WTC11 (cell line): ENCODE measurements around the gene ORC4. TPM values are rescaled to one million over a fixed set of nuclear protein-coding genes. Genes with fewer than 3 reads are reported as not detected.

Experiments used
- ATAC-seq: fragments of 200-7000 bp; cut with Tn5 transposase; 2 replicates; pipeline ENCODE4 v1.10.0; 2021; ENCODE audit warnings: mild to moderate bottlenecking, moderate library complexity
- CTCF ChIA-PET: fragments of 300-600 bp; sonication (Branson Sonifier 250); formaldehyde crosslinking; loops from one replicate; lab custom pipeline; 2021; ENCODE audit warnings: antibody characterized with exemption; lab: Charles Lee
- POLR2A ChIA-PET: fragments of 350-600 bp; sonication (Branson Sonifier 250); formaldehyde crosslinking; loops from one replicate; lab custom pipeline; 2021; ENCODE audit warnings: antibody characterized with exemption; lab: Charles Lee
- DNase-seq: peaks from one replicate; pipeline ENCODE4 v3.0.0; 2021; ENCODE audit warnings: low spot score
- H3K27ac Mint-ChIP-seq: 2 replicates; pipeline ENCODE4 v1.8.0; 2021; ENCODE audit warnings: mixed read lengths
- H3K27me3 Mint-ChIP-seq: 2 replicates; pipeline ENCODE4 v1.8.0; 2021; ENCODE audit warnings: low read depth, mild to moderate bottlenecking, moderate library complexity, mixed read lengths
- H3K36me3 Mint-ChIP-seq: 2 replicates; pipeline ENCODE4 v1.8.0; 2021; ENCODE audit warnings: mixed read lengths
- H3K4me1 Mint-ChIP-seq: 2 replicates; pipeline ENCODE4 v1.8.0; 2022; ENCODE audit warnings: mixed read lengths
- H3K4me3 Mint-ChIP-seq: 2 replicates; pipeline ENCODE4 v1.8.0; 2021; ENCODE audit warnings: mild to moderate bottlenecking, moderate library complexity, mixed read lengths
- H3K9me3 Mint-ChIP-seq: 2 replicates; pipeline ENCODE4 v1.8.0; 2021; ENCODE audit warnings: mixed read lengths
- ETV6 ChIP-seq: sonication (generic); formaldehyde crosslinking; IDR thresholded peaks from 2 replicates; pipeline ENCODE4 v1.8.1; 2022; ENCODE audit warnings: mild to moderate bottlenecking, missing genetic modification reagents
- FOXP1 ChIP-seq: sonication (generic); formaldehyde crosslinking; IDR thresholded peaks from 2 replicates; pipeline ENCODE4 v1.8.0; 2022; ENCODE audit warnings: missing genetic modification reagents, mild to moderate bottlenecking, moderate library complexity, borderline replicate concordance
- GRHL2 ChIP-seq: fragments of 250-450 bp; sonication (Bioruptor Pico); IDR thresholded peaks from 2 replicates; pipeline ENCODE4 v1.8.0; 2022; ENCODE audit warnings: mild to moderate bottlenecking, moderate library complexity; ENCODE audit not compliant: insufficient replicate concordance, severe bottlenecking
- HMGA2 ChIP-seq: fragments of 250-450 bp; sonication (Bioruptor Pico); IDR thresholded peaks from 2 replicates; pipeline ENCODE4 v1.4.0; 2021; ENCODE audit warnings: mild to moderate bottlenecking, moderate library complexity
- KAT7 ChIP-seq: sonication (generic); formaldehyde crosslinking; IDR thresholded peaks from 2 replicates; pipeline ENCODE4 v1.8.1; 2023; ENCODE audit warnings: missing genetic modification reagents, mild to moderate bottlenecking, borderline replicate concordance
- NR3C1 ChIP-seq: sonication (generic); formaldehyde crosslinking; conservative IDR thresholded peaks from 2 replicates; pipeline ENCODE4 v1.8.1; 2023; ENCODE audit warnings: low read depth, mild to moderate bottlenecking, missing genetic modification reagents
- RELA ChIP-seq: sonication (generic); formaldehyde crosslinking; IDR thresholded peaks from 2 replicates; pipeline ENCODE4 v1.8.1; 2022; ENCODE audit warnings: missing genetic modification reagents, mild to moderate bottlenecking, borderline replicate concordance
- SMAD4 ChIP-seq: sonication (generic); formaldehyde crosslinking; IDR thresholded peaks from 2 replicates; pipeline ENCODE4 v1.8.0; 2022; ENCODE audit warnings: mild to moderate bottlenecking, missing genetic modification reagents
- TEAD4 ChIP-seq: sonication (generic); formaldehyde crosslinking; IDR thresholded peaks from 2 replicates; pipeline ENCODE4 v1.8.0; 2022; ENCODE audit warnings: mild to moderate bottlenecking, missing genetic modification reagents
- ZNF263 ChIP-seq: sonication (generic); formaldehyde crosslinking; IDR thresholded peaks from 2 replicates; pipeline ENCODE4 v1.8.1; 2022; ENCODE audit warnings: low read depth, mild to moderate bottlenecking, moderate library complexity, missing genetic modification reagents
- total RNA-seq: library from RNA; stranded (reverse); gene quantifications from 3 replicates; pipeline ENCODE4 v1.2.3, GENCODE V29; 2021
- TF ChIP-seq, protein P1 (sequence below): sonication (generic); formaldehyde crosslinking; IDR thresholded peaks from 2 replicates; pipeline ENCODE4 v1.8.1; 2022; ENCODE audit warnings: missing genetic modification reagents, borderline replicate concordance
- TF ChIP-seq, protein P2 (sequence below): sonication (generic); formaldehyde crosslinking; IDR thresholded peaks from 2 replicates; pipeline ENCODE4 v1.8.0; 2022; ENCODE audit warnings: mild to moderate bottlenecking, missing genetic modification reagents
- TF ChIP-seq, protein P3 (sequence below): sonication (generic); formaldehyde crosslinking; IDR thresholded peaks from 2 replicates; pipeline ENCODE4 v1.8.0; 2022; ENCODE audit warnings: mild to moderate bottlenecking, missing genetic modification reagents
- TF ChIP-seq, protein P4 (sequence below): fragments of 200-600 bp; IDR thresholded peaks from 2 replicates; pipeline ENCODE4 v1.8.0; 2022; ENCODE audit warnings: antibody characterized with exemption
- TF ChIP-seq, protein P5 (sequence below): sonication (generic); formaldehyde crosslinking; IDR thresholded peaks from 2 replicates; pipeline ENCODE4 v1.8.1; 2022; ENCODE audit warnings: low read depth, missing genetic modification reagents, borderline replicate concordance
- TF ChIP-seq, protein P6 (sequence below): sonication (generic); formaldehyde crosslinking; IDR thresholded peaks from 2 replicates; pipeline ENCODE4 v1.8.0; 2022; ENCODE audit warnings: missing genetic modification reagents
- TF ChIP-seq, protein P7 (sequence below): sonication (generic); formaldehyde crosslinking; IDR thresholded peaks from 2 replicates; pipeline ENCODE4 v1.8.0; 2022; ENCODE audit warnings: mild to moderate bottlenecking, missing genetic modification reagents
- TF ChIP-seq, protein P8 (sequence below): fragments of 250-450 bp; sonication (Bioruptor Pico); IDR thresholded peaks from 2 replicates; pipeline ENCODE4 v2.1.2; 2022; ENCODE audit warnings: mild to moderate bottlenecking, moderate library complexity

Gene ORC4
- total RNA-seq, 1 experiment from 2014 or later: 57.9 TPM

DNA sequence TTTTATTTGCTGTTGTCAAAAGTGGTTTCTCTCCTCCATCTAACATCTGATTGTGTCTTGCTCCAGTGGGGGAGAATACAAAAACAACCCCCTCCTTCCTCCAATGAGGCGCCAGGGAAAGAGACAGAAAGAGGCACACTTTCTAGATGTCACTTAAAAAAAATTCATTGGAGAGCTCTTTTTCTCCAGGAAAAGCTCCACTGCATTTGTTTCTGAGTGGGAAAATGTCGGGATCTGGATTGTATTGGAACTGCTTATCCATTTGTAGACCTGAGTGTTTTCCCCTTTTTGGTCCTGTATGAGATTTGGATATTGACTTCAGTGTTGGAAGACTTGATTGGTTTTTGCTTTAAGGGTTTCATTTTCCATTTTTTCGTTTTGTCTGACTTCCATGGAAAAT lies 1.3 kb upstream of the ORC4 start (continued):
- TF ChIP-seq ZNF263 (CRISPR knock-in tag) (no peak), RELA (CRISPR knock-in tag) (no peak), NR3C1 (CRISPR knock-in tag) (no peak), TEAD4 (CRISPR knock-in tag) (no peak), FOXP1 (CRISPR knock-in tag) (no peak), KAT7 (CRISPR knock-in tag) (no peak)
- TF ChIP-seq, protein P1, sequence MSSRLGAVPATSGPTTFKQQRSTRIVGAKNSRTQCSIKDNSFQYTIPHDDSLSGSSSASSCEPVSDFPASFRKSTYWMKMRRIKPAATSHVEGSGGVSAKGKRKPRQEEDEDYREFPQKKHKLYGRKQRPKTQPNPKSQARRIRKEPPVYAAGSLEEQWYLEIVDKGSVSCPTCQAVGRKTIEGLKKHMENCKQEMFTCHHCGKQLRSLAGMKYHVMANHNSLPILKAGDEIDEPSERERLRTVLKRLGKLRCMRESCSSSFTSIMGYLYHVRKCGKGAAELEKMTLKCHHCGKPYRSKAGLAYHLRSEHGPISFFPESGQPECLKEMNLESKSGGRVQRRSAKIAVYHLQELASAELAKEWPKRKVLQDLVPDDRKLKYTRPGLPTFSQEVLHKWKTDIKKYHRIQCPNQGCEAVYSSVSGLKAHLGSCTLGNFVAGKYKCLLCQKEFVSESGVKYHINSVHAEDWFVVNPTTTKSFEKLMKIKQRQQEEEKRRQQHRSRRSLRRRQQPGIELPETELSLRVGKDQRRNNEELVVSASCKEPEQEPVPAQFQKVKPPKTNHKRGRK: no peak

DNA sequence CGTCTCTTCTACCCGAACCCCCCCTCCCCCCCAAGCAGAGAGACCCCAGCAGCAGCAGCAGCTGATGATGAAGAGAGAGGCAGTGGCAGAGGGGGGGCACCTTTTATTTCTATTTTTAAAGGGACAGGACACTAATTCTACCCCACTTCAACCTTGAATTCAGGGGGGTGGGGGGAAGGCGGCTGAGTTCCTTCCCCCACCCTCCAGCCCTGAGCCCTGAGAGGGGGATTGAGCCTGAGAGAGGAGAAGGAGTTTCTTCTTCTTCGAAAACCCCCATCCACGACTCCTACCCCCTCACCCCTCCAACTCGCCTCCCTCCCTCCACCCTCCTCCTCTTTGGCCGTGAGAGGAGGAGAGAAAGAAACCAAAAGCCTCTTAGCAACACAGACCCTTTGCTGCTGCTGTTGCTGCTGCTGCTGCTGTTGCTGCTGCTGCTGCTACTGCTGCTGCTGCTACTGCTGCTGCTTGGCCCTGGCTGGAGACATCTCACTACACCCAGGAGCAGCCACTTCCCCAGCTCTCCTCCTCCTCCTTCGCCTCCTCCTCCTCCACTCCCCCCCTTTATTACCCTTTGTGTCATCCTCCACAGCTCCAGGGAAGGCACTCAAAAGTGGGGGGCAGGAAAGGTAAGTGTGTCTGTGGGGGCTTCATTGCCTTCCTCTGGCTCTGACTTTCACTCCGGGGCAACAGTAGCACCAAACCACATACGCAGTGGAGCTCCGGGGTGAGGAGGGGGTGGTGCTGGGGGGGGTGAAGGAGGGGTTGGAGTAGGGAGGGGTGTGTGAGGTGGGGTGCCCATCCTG lies 723 bp upstream of the ORC4 start, which contains the start of gene MBD5:
MBD5 (plus strand) TSS at position 33 of the 803 bp plus-strand sequence.
- no peaks in the 10 kb centered on the region for H3K36me3 Mint-ChIP-seq
- CTCF ChIA-PET: interaction anchor here (0.6 to 1.9 kb wide), 29 partner anchors 9 to 1219 kb away, joined by 3 to 18 read pairs (median 4); no protein-coding TSS in a partner anchor
- POLR2A ChIA-PET: interaction anchor here (0.6 to 1.4 kb wide), 8 partner anchors 17 to 1377 kb away, joined by 3 to 5 read pairs (median 4); no protein-coding TSS in a partner anchor
- TF ChIP-seq, protein P2, sequence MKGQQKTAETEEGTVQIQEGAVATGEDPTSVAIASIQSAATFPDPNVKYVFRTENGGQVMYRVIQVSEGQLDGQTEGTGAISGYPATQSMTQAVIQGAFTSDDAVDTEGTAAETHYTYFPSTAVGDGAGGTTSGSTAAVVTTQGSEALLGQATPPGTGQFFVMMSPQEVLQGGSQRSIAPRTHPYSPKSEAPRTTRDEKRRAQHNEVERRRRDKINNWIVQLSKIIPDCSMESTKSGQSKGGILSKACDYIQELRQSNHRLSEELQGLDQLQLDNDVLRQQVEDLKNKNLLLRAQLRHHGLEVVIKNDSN (CRISPR knock-in tag): no peak
- TF ChIP-seq, protein P3, sequence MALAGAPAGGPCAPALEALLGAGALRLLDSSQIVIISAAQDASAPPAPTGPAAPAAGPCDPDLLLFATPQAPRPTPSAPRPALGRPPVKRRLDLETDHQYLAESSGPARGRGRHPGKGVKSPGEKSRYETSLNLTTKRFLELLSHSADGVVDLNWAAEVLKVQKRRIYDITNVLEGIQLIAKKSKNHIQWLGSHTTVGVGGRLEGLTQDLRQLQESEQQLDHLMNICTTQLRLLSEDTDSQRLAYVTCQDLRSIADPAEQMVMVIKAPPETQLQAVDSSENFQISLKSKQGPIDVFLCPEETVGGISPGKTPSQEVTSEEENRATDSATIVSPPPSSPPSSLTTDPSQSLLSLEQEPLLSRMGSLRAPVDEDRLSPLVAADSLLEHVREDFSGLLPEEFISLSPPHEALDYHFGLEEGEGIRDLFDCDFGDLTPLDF (CRISPR knock-in tag): no peak
- TF ChIP-seq, protein P4, sequence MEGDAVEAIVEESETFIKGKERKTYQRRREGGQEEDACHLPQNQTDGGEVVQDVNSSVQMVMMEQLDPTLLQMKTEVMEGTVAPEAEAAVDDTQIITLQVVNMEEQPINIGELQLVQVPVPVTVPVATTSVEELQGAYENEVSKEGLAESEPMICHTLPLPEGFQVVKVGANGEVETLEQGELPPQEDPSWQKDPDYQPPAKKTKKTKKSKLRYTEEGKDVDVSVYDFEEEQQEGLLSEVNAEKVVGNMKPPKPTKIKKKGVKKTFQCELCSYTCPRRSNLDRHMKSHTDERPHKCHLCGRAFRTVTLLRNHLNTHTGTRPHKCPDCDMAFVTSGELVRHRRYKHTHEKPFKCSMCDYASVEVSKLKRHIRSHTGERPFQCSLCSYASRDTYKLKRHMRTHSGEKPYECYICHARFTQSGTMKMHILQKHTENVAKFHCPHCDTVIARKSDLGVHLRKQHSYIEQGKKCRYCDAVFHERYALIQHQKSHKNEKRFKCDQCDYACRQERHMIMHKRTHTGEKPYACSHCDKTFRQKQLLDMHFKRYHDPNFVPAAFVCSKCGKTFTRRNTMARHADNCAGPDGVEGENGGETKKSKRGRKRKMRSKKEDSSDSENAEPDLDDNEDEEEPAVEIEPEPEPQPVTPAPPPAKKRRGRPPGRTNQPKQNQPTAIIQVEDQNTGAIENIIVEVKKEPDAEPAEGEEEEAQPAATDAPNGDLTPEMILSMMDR: no peak
- TF ChIP-seq HMGA2 (CRISPR knock-in tag) (no peak), ETV6 (CRISPR knock-in tag) (no peak), GRHL2 (no peak), SMAD4 (CRISPR knock-in tag) (no peak)
- TF ChIP-seq, protein P5, sequence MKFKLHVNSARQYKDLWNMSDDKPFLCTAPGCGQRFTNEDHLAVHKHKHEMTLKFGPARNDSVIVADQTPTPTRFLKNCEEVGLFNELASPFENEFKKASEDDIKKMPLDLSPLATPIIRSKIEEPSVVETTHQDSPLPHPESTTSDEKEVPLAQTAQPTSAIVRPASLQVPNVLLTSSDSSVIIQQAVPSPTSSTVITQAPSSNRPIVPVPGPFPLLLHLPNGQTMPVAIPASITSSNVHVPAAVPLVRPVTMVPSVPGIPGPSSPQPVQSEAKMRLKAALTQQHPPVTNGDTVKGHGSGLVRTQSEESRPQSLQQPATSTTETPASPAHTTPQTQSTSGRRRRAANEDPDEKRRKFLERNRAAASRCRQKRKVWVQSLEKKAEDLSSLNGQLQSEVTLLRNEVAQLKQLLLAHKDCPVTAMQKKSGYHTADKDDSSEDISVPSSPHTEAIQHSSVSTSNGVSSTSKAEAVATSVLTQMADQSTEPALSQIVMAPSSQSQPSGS (CRISPR knock-in tag): no peak
- TF ChIP-seq, protein P6, sequence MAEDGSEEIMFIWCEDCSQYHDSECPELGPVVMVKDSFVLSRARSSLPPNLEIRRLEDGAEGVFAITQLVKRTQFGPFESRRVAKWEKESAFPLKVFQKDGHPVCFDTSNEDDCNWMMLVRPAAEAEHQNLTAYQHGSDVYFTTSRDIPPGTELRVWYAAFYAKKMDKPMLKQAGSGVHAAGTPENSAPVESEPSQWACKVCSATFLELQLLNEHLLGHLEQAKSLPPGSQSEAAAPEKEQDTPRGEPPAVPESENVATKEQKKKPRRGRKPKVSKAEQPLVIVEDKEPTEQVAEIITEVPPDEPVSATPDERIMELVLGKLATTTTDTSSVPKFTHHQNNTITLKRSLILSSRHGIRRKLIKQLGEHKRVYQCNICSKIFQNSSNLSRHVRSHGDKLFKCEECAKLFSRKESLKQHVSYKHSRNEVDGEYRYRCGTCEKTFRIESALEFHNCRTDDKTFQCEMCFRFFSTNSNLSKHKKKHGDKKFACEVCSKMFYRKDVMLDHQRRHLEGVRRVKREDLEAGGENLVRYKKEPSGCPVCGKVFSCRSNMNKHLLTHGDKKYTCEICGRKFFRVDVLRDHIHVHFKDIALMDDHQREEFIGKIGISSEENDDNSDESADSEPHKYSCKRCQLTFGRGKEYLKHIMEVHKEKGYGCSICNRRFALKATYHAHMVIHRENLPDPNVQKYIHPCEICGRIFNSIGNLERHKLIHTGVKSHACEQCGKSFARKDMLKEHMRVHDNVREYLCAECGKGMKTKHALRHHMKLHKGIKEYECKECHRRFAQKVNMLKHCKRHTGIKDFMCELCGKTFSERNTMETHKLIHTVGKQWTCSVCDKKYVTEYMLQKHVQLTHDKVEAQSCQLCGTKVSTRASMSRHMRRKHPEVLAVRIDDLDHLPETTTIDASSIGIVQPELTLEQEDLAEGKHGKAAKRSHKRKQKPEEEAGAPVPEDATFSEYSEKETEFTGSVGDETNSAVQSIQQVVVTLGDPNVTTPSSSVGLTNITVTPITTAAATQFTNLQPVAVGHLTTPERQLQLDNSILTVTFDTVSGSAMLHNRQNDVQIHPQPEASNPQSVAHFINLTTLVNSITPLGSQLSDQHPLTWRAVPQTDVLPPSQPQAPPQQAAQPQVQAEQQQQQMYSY: no peak
- TF ChIP-seq, protein P7, sequence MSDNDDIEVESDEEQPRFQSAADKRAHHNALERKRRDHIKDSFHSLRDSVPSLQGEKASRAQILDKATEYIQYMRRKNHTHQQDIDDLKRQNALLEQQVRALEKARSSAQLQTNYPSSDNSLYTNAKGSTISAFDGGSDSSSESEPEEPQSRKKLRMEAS: no peak
- TF ChIP-seq, protein P8, sequence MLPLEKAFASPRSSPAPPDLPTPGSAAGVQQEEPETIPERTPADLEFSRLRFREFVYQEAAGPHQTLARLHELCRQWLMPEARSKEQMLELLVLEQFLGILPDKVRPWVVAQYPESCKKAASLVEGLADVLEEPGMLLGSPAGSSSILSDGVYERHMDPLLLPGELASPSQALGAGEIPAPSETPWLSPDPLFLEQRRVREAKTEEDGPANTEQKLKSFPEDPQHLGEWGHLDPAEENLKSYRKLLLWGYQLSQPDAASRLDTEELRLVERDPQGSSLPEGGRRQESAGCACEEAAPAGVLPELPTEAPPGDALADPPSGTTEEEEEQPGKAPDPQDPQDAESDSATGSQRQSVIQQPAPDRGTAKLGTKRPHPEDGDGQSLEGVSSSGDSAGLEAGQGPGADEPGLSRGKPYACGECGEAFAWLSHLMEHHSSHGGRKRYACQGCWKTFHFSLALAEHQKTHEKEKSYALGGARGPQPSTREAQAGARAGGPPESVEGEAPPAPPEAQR: no peak
- no peaks in the 10 kb centered on the region for H3K27me3 Mint-ChIP-seq
- peak within 1 kb of the TSS; percentile 100 for H3K4me3 Mint-ChIP-seq
- DNase-seq (peak; percentile 49), ATAC-seq (peak; percentile 32)
- peaks cover 41% of the 10 kb centered on the region for H3K4me1 Mint-ChIP-seq
- no peaks in the 10 kb centered on the region for H3K9me3 Mint-ChIP-seq
- peak within 1 kb of the TSS; percentile 100 for H3K27ac Mint-ChIP-seq
